HFFc6 (cell line): ENCODE results near the gene CFAP221. TPM values are rescaled to one million over a fixed set of nuclear protein-coding genes. Genes with fewer than 3 reads are reported as not detected.

Experiments used
- DNase-seq: peaks from one replicate; pipeline ENCODE4 v3.0.0-alpha.2; 2018
- H3K27ac Mint-ChIP-seq: 2 replicates; pipeline ENCODE4 v1.8.0; 2020; ENCODE audit warnings: mild to moderate bottlenecking, mixed read lengths
- H3K27me3 Mint-ChIP-seq: 2 replicates; pipeline ENCODE4 v1.8.0; 2021; ENCODE audit warnings: mild to moderate bottlenecking, moderate library complexity, mixed read lengths; ENCODE audit not compliant: insufficient read depth
- H3K36me3 Mint-ChIP-seq: 2 replicates; pipeline ENCODE4 v1.8.0; 2021; ENCODE audit warnings: low read depth, mixed read lengths
- H3K4me1 Mint-ChIP-seq: 2 replicates; pipeline ENCODE4 v1.8.0; 2020; ENCODE audit warnings: low read depth, mixed read lengths
- H3K4me3 Mint-ChIP-seq: 2 replicates; pipeline ENCODE4 v1.8.0; 2020; ENCODE audit warnings: mild to moderate bottlenecking, moderate library complexity, mixed read lengths
- H3K9me3 Mint-ChIP-seq: 2 replicates; pipeline ENCODE4 v1.8.0; 2020; ENCODE audit warnings: mild to moderate bottlenecking, mixed read lengths
- total RNA-seq, 6 experiments: library from RNA; stranded (reverse); fragmentation: NEBNext Ultra II Directional; extraction: Animal tissue kit (Norgen Biotek cat#: 25700); gene quantifications; 2 replicates in 1 of 6; 3 replicates in 5 of 6; pipeline ENCODE4 v1.2.3, GENCODE V29; 2021
- TF ChIP-seq, protein P1 (sequence below): fragments of 200-600 bp; sonication (generic); IDR thresholded peaks from 2 replicates; pipeline ENCODE4 v1.5.0; 2021; ENCODE audit warnings: antibody characterized with exemption, mild to moderate bottlenecking

The CFAP221 gene
- total RNA-seq, 6 experiments from 2014 or later: not detected

GRCh38 chr2:119629323-119629825 is 85.1 kb downstream of the CFAP221 start:
- no peaks in the 10 kb centered on the region for H3K36me3 Mint-ChIP-seq
- H3K9me3 Mint-ChIP-seq: no peaks in the 10 kb centered on the region
- no peaks in the 10 kb centered on the region for H3K4me1 Mint-ChIP-seq

DNA sequence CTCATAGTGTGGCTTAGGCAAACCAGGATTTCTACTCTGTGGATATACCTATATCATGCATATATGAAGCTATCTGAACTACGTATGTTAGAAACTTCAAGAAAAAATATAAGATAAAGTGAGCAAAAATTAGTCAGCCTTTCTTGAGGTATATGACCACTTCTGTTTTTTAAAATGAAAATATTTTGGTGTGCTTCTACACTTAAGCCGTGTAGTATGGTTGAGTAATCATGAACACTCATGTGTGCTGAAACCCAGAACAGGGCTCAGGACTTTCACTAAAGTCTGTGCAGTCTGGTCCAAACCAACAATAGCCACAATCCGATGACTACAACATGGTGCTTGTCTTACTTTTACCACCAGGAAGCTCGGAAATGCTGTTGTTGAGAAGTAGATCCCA is 85.9 kb downstream of the CFAP221 start:
- no peaks in the 10 kb centered on the region for H3K4me1 Mint-ChIP-seq
- DNase-seq: no peak

More at GRCh38 chr2:119629323-119629825, 85.1 kb downstream of the CFAP221 start:
- Mint-ChIP-seq H3K4me3 (no peak overlapping the region), H3K27me3 (peaks cover 10% of the 10 kb centered on the region), H3K27ac (no peak overlapping the region)
- DNase-seq: no peak
- TF ChIP-seq, protein P1, sequence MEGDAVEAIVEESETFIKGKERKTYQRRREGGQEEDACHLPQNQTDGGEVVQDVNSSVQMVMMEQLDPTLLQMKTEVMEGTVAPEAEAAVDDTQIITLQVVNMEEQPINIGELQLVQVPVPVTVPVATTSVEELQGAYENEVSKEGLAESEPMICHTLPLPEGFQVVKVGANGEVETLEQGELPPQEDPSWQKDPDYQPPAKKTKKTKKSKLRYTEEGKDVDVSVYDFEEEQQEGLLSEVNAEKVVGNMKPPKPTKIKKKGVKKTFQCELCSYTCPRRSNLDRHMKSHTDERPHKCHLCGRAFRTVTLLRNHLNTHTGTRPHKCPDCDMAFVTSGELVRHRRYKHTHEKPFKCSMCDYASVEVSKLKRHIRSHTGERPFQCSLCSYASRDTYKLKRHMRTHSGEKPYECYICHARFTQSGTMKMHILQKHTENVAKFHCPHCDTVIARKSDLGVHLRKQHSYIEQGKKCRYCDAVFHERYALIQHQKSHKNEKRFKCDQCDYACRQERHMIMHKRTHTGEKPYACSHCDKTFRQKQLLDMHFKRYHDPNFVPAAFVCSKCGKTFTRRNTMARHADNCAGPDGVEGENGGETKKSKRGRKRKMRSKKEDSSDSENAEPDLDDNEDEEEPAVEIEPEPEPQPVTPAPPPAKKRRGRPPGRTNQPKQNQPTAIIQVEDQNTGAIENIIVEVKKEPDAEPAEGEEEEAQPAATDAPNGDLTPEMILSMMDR: no peak

GRCh38 chr2:119637371-119637770 is 93.1 kb downstream of the CFAP221 start:
- no peak overlapping the region for H3K27ac Mint-ChIP-seq
- DNase-seq: no peak
- no peak overlapping the region for H3K4me3 Mint-ChIP-seq
- H3K4me1 Mint-ChIP-seq: peaks cover 11% of the 10 kb centered on the region
- H3K27me3 Mint-ChIP-seq: peaks cover 32% of the 10 kb centered on the region
- H3K36me3 Mint-ChIP-seq: no peaks in the 10 kb centered on the region
- TF ChIP-seq, protein P1: no peak
- H3K9me3 Mint-ChIP-seq: no peaks in the 10 kb centered on the region

More for the DNA sequence above, 85.9 kb downstream of the CFAP221 start:
- Mint-ChIP-seq H3K27me3 (peaks cover 10% of the 10 kb centered on the region), H3K27ac (no peak overlapping the region), H3K4me3 (no peak overlapping the region), H3K9me3 (no peaks in the 10 kb centered on the region), H3K36me3 (no peaks in the 10 kb centered on the region)
- TF ChIP-seq, protein P1: no peak

- peaks cover 11% of the 10 kb centered on the region for H3K4me1 Mint-ChIP-seq
- DNase-seq: no peak
- H3K27me3 Mint-ChIP-seq: peaks cover 32% of the 10 kb centered on the region
- H3K9me3 Mint-ChIP-seq: no peaks in the 10 kb centered on the region
- TF ChIP-seq, protein P1: no peak
- no peak overlapping the region for H3K27ac Mint-ChIP-seq
- no peaks in the 10 kb centered on the region for H3K36me3 Mint-ChIP-seq
- H3K4me3 Mint-ChIP-seq: no peak overlapping the region
These were observed 94.0 kb downstream of the CFAP221 start for GRCh38 chr2:119638246-119638645.

DNA sequence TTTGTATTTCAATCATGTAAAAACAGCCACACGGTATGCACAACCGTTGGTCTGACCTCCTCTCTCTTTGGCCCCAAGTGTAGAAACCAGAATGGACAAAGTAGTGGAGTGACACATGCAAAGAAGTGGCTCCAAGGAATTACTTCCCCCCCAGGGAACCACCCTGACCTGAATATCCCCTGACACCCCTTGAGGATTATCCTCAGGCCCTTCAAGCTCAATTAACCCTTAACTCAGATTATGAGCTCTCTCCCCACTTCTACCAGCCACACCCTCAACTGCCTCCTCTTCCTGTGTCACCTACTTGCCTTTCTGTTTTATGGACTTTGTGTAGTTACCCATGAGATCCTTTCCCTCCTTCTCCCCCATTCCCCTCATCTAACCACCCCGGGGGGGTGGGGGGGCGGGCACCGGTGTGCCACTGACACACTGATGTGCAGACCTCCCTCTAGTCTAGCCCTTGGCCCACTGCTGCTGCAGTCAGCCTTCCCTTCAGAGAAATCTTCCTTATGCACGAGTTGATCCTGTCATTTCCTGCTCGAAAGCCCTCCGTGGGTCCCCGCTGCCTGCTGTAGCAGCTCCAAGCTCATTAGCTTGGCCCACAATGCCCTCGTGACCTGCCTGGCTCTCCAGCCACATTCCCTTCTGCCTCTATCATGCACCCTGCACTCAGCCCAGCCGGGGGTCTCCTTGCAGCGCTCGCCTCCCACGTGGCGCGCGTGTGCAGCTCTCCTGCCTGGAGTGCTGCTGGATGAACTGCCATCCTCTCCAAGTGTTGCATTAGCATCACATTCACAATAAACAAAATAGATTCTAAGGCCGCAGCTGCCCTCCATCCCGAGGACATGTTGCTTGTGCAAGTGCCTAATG is 94.7 kb downstream of the CFAP221 start:
- Mint-ChIP-seq H3K27ac (no peak overlapping the region), H3K4me3 (no peak overlapping the region), H3K27me3 (peaks cover 32% of the 10 kb centered on the region), H3K36me3 (no peaks in the 10 kb centered on the region), H3K4me1 (peaks cover 11% of the 10 kb centered on the region), H3K9me3 (no peaks in the 10 kb centered on the region)
- no peak for DNase-seq
- TF ChIP-seq, protein P1: no peak
